A204.1 (cell line): ENCODE data around the gene PITPNM3.

Source experiments
- FAIRE-seq: peaks from 2 replicates; lab custom pipeline; 2012; peaks lifted over from hg19 to GRCh38; lab: Jason Lieb, UNC

PITPNM3 gene

DNA sequence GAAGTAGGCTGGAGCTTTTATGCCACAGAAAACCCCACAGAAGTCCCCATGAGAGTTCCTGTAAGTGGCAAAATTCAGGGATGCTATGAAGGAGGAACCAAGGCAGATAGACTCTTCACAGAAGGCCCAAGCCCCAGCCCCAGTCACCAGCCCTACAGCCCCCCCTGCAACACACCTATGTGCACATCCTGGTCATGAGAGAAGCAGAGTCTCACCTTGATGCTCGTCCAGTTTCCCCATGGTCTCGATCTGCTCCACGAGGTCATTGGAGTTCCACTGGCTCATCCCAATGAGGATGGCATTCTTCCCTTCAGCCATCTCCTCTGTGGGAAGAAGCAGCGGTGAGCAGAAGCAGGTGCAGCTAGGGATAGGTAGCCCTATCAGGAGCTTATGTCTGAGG lies 31.2 kb downstream of the PITPNM3 start:
- FAIRE-seq = no peak

DNA sequence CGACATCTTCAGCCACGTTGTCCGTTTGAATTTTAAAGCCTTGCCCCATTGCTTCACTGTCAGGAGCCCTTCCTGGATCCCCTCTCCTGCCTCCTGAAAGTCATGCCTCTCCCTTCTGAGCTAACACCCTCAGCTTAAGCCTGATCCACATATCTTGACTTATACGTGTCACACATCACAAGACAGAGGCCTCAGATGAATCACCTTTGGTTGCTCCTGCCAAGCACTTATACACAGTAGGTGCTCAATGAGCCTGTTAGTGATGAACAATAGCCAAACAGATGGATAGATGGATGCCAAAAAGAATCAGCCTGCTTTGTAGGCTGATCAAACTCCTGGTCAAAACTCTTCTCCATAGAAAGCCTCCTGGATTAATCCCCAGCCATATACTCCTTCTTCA lies 31.8 kb downstream of the PITPNM3 start:
- no peak for FAIRE-seq

DNA sequence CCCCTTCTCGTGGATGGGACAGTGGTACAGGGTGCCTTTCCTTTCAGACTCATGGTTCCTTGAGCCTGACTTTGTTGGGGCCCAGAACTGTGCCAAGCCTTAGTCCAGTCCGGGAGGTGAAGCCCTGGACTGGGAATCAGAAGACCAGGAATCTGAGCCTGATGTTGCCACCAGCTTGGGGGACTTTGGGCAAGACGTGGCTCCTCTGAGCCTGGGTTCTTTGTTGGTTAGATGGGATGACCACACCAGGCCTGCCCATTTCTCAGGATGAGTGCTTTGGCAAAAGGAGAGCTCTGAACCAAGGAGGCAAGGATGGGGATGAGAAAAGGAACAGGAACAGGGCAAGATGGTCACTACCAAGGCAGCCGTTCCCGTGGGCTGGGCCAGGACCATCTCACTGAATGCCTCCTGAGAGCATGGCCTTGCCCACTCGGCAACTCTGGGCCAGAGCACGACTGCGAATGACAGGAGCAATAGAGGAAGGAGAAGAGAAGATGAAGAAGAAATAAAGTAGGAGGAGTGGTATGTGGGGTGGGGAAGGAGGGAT lies 32.5 kb downstream of the PITPNM3 start:
- FAIRE-seq = no peak

DNA sequence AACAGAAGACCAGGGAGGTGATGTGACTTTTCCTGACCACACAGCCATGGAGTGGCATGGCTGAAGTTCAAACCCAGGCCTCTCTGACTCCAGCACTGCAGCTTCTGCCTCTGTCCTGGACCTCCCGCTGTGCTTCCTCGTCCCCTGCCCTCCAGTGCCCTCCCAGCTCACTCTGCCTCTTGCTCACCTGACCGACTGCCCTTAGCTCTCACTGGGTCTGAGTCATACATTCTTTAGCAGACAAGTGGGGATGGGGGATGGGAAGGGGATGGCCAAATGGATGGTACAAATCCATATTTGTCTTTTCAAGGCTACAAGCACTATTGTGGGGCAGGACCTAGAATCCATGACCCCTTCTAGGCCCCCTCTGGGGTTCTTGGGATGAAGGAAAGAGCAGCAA lies 33.0 kb downstream of the PITPNM3 start:
- FAIRE-seq = no peak

GRCh38 chr17:6521586-6521985 lies 34.8 kb downstream of the PITPNM3 start:
- no peak for FAIRE-seq

DNA sequence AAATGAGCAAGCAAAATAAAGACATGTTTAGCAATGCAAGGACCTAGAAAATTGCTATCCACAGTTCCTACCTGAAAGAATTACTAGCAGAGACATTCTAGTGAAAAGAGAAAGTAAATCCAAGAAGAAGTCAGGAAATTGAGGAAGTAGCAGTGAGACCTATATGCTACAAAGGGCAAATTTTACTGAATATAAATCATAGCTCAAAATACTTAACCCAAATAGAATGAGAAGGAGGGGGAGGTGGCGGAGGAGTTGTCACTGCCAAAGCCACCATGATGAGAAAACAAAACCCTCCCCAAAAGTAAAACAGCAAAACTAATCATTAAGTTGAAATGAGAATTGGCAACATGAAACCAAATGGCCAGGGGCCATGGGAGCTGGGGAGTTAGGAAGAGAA lies 39.3 kb downstream of the PITPNM3 start:
- no peak for FAIRE-seq

GRCh38 chr17:6514371-6514770 lies 42.0 kb downstream of the PITPNM3 start:
- no peak for FAIRE-seq

GRCh38 chr17:6512552-6512951 lies 43.8 kb downstream of the PITPNM3 start:
- no peak for FAIRE-seq

DNA sequence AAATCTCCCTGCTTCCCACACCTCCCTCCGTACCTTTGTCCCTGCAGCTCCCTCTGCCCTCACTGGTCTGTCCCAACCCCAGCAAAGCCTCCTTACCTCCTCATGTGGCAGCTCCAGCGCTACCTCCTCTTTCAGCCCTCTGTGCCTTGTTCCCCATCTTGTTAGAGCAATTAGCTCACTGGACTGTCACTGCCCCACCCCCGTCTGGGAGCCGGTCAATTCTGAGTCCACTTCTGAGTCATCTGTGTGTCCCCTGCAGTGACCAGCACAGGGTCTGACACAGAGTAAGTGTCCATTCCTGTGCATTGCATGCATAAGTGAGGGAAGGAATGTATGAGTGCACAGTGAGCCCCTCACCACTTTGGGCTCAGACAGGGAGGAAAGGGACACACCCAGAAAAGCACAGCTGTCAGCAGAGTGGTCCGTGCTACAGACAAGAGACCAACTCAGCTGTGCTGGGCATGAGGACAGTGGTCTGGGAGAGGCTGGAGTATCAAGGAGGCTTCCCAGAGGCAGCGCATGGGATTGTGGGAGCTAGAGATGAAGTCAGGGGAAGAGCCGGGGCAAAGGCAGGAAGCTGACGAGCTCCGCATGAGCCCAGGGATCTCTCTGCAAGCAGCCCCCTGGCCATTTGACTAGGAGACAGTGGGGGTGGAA lies 45.9 kb downstream of the PITPNM3 start:
- FAIRE-seq = no peak

- no peak for FAIRE-seq
Observed at GRCh38 chr17:6509921-6510320, 46.4 kb downstream of the PITPNM3 start.

DNA sequence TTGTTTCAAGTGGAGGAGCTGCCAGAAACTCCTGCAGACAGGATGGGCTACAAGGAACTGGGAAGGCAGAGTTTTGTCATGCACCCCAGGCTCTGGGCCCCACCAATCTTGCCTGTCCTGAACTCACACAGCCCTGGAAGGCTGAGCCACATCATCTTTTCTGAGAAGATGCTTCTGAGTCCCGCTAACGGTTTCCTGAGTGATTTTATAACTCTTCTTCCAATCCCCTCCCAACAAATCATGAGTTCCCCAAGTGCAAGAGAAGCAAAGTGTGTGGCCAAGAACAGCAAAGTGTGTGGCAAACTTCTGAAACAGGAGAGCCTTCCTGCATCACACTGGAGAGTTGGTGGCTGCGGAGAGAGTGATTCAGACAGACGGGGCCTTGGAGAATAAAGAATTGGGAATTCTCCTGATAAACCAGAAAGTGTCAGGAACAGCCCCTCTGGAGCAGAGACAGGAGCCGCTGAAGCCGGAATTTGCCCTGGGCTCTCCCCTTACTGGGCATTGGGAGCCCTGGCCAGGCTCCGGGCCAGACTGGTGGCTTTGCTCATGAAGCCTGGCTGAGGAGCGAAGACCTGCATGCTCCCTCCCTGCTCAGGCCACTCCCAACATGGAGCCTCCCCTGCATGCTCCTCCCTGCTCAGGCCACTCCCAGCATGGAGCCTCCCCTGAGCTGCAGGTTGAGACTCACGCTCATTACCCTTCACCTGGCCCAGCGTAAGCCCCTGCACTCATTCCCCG lies 47.2 kb downstream of the PITPNM3 start:
- no peak for FAIRE-seq

DNA sequence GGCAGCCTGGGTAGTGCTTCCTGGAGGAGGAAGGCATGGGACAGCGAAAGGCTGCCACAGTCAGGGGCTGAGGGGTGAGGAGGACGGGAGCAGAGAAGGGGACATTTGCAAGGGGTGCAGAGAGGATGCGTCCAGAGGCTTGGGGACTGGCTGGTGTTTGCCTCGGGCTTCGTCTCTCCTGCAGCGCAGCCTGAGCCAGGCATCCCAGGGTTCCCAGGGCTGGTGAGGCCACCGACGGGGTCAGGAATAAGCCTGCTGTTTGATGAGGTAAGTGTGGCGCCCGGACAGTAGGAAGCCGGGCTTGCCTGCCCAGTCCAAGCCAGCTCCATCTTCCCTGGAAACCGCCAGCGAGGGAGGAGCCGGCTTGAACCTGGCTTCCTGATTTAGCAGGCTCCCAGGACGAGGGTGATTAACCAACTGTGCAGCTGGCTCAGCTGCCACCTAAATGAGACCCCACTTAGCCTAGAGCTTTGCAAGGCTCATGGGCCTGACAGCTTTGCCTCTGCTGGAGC lies 47.8 kb downstream of the PITPNM3 start:
- no peak for FAIRE-seq

- FAIRE-seq = no peak
Observed at GRCh38 chr17:6508016-6508415, 48.3 kb downstream of the PITPNM3 start.

DNA sequence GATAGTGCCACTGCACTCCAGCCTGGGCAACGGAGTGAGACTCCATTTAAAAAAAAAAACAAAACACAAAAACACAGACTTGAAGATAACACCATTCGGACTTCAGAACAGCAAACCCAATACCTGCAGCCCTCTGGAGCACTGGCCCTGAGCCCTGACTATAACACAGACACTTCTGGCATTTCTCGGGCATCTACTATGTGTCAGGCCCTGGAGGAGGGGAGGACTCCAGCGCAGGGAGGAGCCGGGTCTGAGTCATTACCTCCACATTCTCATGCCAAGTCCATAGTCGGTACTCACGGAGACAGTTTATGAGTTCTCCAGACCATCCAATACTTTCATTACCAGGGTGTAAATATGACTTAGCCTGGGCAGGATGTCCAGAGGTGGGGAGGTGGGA lies 48.8 kb downstream of the PITPNM3 start:
- FAIRE-seq = no peak

- FAIRE-seq = no peak
Observed at GRCh38 chr17:6506679-6507231, 49.6 kb downstream of the PITPNM3 start.

DNA sequence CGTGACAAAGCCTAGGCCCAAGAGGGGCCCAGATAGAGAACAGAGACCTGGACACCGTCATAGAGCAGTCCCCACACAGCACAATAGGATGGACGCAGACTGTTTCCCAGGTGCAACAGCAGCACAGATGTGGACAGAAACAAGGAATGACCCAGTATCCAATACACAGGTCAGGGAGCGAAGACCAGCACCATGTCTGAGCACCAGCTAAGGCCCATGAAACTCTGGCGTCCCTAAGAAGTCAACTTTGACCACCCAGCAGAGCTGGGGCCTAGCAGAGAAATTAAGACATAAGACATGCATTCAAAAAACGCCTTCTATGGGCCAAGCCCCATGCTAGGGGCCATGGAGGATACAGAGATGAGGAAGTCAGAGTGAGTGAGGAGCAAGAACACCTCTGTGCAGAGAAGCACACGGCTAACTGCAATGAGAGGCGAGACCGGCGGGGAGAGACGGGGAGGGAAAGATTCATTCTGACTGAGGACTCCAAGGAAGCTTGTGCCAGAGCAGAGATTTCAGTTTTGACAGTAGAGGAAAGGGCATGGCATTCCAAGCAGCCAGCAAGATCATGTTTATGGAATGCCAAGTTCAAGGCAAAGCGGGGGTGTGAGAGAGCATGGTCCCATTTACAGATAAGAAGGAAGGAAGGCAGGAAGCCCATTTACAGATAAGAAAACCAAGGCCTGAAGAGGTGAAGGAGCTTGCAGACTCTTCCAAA lies 50.8 kb downstream of the PITPNM3 start:
- FAIRE-seq = no peak

DNA sequence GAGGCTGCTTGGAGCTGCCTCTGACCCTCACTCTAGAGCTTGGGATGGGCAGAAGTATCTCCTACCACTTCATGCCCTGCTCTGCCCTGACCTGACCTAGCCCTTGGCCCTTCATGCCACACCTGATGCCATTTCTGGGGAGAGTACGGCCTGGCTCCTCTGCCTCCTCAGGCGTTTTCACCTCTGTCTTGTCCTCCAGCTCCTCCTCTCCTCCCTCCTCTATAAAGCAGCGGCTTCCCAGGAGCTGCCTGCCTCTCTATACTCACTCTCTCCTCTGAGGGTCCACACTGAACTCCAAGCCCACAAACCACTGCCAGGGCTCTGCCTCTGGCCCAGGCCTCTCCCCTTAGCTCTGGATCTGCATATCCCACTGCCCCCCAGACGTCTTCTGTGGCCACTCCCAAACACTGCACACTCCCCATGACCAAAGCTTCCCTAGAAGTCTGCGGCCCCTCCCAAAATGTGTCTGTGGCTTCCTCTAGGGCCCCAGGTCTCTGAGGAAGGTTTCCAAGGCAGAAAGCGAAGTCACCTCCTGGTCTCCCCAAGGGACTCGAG lies 52.6 kb downstream of the PITPNM3 start:
- FAIRE-seq = no peak

DNA sequence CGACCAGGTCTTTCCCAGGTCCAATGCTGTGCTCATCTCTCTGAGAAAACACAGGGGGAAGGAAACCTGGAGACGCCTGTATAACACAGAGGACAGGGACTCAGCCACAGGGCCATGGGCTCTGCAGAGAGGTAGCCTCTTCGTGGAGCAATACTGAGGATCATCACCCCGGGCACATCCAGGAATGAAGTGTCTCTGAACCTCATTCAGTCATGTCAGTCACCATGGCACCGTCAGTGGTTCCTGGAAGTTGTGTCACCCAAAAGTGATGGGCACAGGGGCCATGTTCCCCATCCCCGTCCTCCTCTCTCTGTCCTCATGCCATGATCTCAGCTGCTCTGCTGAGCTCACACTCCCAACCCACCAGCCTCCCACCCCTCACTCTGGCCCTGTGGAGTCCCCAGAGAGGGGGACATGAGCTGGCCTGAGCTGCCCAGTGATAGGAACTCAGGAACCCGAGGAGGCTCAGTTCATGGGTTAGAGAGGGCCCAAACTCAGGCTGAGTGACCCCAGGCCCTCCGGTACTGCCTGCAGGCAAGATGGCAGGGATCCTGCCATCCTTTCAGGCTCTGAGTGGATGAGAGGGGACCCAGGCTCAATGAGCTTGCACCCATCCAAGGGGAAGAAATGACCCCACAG lies 53.4 kb downstream of the PITPNM3 start:
- no peak for FAIRE-seq

- FAIRE-seq = no peak
Observed at GRCh38 chr17:6502142-6502541, 54.2 kb downstream of the PITPNM3 start.

- FAIRE-seq = no peak
Observed at GRCh38 chr17:6501359-6501758, 55.0 kb downstream of the PITPNM3 start.

- no peak for FAIRE-seq
Observed at GRCh38 chr17:6498901-6499540, 57.3 kb downstream of the PITPNM3 start.
